ENCODE data around the gene LMF1.

GRCh38 chr16:878072-878784 lies 92.6 kb downstream of the LMF1 start:
- TF ChIP-seq CTCF (optimal IDR thresholded peaks at IDR 0.05 in 1 of 3, IDR thresholded peaks at IDR 0.05 in 1 of 3, conservative IDR thresholded peaks at IDR 0.05 in 1 of 3; ENCODE audit: extremely low read depth in 1 of 3, insufficient read depth in 2 of 3, low read length in 3 of 3) (no peak), EZH2 (IDR thresholded peaks at IDR 0.05; ENCODE audit: low read length) (no peak)

All from keratinocyte (primary cell).